Muscle layer of duodenum (tissue), 2 donors: ENCODE measurements around the gene COBL.

Experiments
- H3K27ac ChIP-seq: one replicate; pipeline ENCODE4 v1.7.0; 2013; ENCODE audit warnings: mild to moderate bottlenecking, low read length
- H3K27me3 ChIP-seq: one replicate; pipeline ENCODE4 v1.7.0; 2013; ENCODE audit warnings: low read depth, mild to moderate bottlenecking, control low read depth, low read length
- H3K36me3 ChIP-seq, 2 donors: one replicate each; pipeline ENCODE4 v1.7.0; 2013; ENCODE audit warnings: low read length in 2 of 2, control low read depth in 1 of 2, mild to moderate bottlenecking in 1 of 2; ENCODE audit not compliant: insufficient read depth in 2 of 2, control insufficient read depth in 1 of 2
- H3K4me1 ChIP-seq, 2 donors: one replicate each; pipeline ENCODE4 v1.7.0; 2013; ENCODE audit warnings: low read length in 2 of 2, mild to moderate bottlenecking in 2 of 2, control low read depth in 1 of 2, moderate library complexity in 1 of 2; ENCODE audit not compliant: insufficient read depth in 2 of 2, control insufficient read depth in 1 of 2
- H3K4me3 ChIP-seq, 2 donors: one replicate each; pipeline ENCODE4 v1.7.0; 2013; ENCODE audit warnings: low read length in 2 of 2, low read depth in 1 of 2, mild to moderate bottlenecking in 1 of 2
- H3K9me3 ChIP-seq, 2 donors: one replicate each; pipeline ENCODE4 v1.7.0; 2013; ENCODE audit warnings: low read length in 2 of 2, control low read depth in 1 of 2, mild to moderate bottlenecking in 1 of 2; ENCODE audit not compliant: control insufficient read depth in 1 of 2
- donor health status: healthy.

The COBL gene

DNA sequence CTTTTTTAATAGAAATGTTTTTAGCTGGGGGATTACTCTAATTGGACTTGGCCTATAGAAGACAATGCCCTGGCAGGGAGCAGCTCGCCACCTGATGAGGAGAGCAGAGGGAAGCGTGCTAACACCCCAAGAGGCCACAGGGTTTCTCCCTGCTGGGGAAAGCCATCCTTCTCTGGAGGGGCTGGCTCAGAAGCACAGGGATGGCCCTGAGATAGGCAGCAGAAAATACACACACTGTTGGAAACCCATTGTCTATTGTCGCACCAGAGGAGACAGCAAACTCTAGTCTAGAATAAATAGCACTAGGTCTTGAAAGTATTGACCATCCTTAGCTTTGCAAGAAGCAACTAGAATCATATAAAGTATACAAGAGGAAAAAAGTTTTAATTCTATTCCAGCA, 5.4 kb downstream of the COBL start:
- Histone ChIP-seq H3K4me3 (no peak overlapping the region), H3K27me3 (no peaks in the 10 kb centered on the region), H3K27ac (no peak overlapping the region), H3K9me3 (no peaks in the 10 kb centered on the region), H3K4me1 (peaks cover 4 to 26% of the 10 kb centered on the region in 2 donors), H3K36me3 (no peaks in the 10 kb centered on the region)

DNA sequence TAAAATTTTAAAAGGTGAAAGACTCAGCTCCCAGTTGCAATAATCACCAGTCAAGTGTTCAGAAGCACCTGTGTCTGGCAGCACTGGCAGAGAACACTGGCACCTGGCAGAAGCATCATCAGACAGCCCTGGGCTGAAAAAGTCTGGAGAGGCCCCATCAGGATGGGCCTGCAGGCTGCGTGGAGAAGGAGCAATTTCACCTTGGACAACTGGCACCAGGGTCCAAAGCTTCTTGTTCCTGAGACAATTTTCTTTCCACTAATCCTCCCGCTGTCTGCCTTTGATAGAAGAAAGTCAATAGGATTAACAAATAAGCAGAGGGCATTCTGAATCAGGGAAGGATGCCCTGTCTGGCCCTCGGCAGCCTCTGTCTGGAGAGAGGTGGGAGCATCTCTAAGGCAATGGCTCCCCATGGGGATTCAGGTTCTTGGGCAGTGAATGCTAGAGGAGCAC, 6.5 kb downstream of the COBL start:
- H3K4me3 ChIP-seq: no peak overlapping the region
- H3K27ac ChIP-seq: no peak overlapping the region
- H3K27me3 ChIP-seq: no peaks in the 10 kb centered on the region
- H3K9me3 ChIP-seq: no peaks in the 10 kb centered on the region
- no peaks in the 10 kb centered on the region for H3K36me3 ChIP-seq
- peaks cover 4 to 23% of the 10 kb centered on the region in 2 donors for H3K4me1 ChIP-seq

DNA sequence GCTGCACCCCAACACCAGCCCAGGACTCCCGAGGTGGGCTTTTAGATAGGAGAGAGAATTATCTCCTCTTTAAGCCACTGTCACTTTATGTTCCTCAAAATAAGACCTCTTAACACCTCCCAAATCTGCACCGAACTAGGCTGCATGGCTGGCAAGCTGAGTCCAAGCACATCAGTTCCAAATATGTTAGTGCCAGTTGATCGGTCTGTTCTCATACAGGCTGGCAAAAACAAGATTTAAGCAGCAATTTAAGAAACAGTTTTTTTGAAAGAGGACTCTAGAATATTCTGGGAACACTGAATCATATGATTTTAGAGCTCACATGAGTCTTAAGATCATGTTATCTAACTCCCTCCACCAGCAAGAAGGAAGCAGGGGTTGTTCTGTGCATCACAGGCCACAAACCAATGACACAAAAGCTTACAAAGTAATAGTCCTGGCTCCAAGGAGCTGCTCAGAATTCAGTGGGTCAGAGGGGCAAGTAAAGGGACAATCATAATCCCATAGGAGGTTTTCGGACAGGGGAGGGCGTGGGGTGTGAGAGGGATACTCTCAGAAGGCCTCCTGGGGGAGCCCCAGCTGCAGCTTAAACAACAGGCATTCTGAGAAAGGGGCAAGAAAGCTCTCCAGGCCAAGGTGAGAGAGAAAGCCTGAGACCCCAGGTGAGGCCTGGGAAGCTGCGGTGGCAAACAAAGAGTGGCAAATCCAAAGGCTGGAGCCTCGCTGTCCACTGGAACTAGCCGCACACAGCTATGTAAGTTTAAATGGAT, 7.1 kb downstream of the COBL start:
- Histone ChIP-seq H3K27ac (no peak overlapping the region), H3K36me3 (no peaks in the 10 kb centered on the region), H3K27me3 (no peaks in the 10 kb centered on the region), H3K4me3 (no peak overlapping the region), H3K4me1 (peaks cover 4 to 18% of the 10 kb centered on the region in 2 donors), H3K9me3 (no peaks in the 10 kb centered on the region)

DNA sequence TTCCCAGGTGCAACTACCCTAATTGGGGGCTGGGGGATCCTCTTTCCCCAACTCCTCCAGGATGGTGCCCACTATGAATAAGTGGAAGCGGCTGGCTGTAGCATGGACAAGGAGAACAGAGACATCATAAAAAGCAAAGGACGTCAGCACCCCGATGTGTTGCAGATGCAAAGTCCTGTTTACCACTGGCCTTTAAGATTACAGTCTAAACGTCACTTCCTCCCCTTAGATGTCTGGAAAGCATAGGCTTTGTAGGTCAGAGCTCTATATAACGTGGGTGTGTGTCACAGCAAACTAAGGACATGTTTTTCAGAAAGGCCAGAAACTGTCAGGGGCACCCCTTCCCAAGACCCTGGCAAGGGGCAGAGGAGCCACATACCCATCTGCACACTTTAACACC, 7.9 kb downstream of the COBL start:
- no peaks in the 10 kb centered on the region for H3K36me3 ChIP-seq
- H3K27me3 ChIP-seq: no peaks in the 10 kb centered on the region
- no peak overlapping the region for H3K4me3 ChIP-seq
- peaks cover 4 to 18% of the 10 kb centered on the region in 2 donors for H3K4me1 ChIP-seq
- no peaks in the 10 kb centered on the region for H3K9me3 ChIP-seq
- H3K27ac ChIP-seq: no peak overlapping the region

DNA sequence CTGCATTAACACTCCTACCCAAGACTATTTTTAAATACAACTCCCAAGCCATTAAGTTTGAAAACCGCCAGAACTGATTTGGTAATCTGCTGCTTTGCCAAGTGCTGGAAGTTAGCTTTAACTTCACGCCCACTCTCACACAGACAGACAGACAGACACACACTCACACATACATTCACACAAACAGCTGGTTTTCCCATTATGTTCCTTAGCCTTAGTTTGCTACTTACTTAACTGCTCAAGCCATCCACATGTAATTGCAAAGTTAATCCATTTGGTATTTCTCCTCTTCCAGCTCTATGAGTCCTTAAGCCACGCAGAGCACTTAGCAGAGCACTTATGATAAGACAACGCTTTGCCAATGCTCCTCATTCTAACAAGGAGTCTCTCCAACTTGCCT, 8.3 kb downstream of the COBL start:
- Histone ChIP-seq H3K9me3 (no peaks in the 10 kb centered on the region), H3K36me3 (no peaks in the 10 kb centered on the region), H3K4me3 (no peak overlapping the region), H3K27ac (no peak overlapping the region), H3K4me1 (peaks cover 2 to 17% of the 10 kb centered on the region in 2 donors), H3K27me3 (no peaks in the 10 kb centered on the region)

DNA sequence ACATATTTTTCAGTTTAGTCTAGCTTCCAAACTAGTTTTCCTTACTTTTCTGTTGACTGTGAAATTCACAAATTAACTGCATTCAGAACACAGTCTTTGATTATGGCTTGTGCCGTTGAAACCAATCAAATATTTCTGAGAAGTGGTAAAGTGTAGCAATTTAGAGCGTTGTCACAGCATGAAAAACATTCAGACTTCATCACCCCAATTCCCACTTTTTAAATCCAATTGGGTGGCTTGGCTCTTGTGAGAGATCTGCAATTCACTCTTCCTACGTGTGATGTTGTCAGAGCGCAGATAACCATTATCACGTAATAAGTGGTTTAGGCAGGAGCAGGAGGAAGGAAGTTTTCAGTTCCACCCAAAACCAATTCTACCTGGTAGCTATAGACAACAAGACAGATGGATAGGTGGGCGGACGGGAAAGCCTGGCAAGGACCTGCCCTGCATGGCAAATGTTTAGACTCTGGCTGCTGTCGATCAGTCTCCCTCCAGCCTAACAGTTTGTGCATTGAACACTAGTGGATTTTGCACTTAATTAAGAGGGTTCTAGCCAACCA, 8.9 kb downstream of the COBL start:
- Histone ChIP-seq H3K27ac (no peak overlapping the region), H3K9me3 (no peaks in the 10 kb centered on the region), H3K27me3 (no peaks in the 10 kb centered on the region), H3K36me3 (no peaks in the 10 kb centered on the region), H3K4me3 (no peak overlapping the region), H3K4me1 (peaks cover 7 to 20% of the 10 kb centered on the region in 2 donors)

DNA sequence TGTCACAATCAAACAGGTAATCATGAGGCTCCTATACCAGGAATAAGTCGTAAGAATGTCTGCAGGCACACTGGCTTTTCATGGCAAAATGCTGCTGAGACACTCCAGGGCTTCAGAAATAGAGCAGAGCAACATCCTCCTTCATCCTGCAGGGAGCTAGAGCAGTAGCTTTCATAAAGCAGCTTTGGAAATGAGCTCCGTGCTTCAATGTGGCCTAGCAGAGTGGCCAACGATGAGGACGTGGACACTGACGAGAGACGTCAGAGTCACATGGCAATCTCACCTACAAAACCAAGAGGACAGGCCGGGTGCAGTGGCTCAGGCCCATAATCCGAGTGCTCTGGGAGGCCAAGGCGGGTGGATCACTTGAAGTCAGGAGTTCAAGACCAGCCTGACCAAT, 9.8 kb downstream of the COBL start:
- Histone ChIP-seq H3K27ac (no peak overlapping the region), H3K4me1 (peaks cover 7 to 22% of the 10 kb centered on the region in 2 donors), H3K4me3 (no peak overlapping the region), H3K27me3 (no peaks in the 10 kb centered on the region), H3K9me3 (no peaks in the 10 kb centered on the region), H3K36me3 (no peaks in the 10 kb centered on the region)

DNA sequence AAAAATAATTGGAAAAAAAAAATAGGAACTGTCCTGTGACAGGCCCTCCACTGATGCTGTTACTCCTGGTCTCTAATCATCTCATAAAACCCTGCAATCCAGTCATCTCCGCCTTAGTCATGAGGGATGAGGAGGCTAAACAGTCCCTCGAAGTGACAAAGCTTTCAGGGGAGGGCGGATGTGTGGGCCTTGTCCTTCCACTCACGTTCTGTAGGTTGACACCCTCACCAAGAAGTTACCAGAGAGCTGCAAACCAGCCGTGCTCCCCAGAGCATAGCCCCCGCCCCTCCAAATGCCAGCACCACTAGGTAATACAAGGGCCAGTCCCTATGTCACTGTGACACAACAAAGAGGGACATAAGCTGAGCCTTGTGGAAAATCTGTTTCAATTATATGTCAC, 11.9 kb downstream of the COBL start:
- Histone ChIP-seq H3K4me1 (peaks cover 7 to 22% of the 10 kb centered on the region in 2 donors), H3K4me3 (no peak overlapping the region), H3K27ac (no peak overlapping the region), H3K36me3 (no peaks in the 10 kb centered on the region), H3K27me3 (no peaks in the 10 kb centered on the region), H3K9me3 (no peaks in the 10 kb centered on the region)

DNA sequence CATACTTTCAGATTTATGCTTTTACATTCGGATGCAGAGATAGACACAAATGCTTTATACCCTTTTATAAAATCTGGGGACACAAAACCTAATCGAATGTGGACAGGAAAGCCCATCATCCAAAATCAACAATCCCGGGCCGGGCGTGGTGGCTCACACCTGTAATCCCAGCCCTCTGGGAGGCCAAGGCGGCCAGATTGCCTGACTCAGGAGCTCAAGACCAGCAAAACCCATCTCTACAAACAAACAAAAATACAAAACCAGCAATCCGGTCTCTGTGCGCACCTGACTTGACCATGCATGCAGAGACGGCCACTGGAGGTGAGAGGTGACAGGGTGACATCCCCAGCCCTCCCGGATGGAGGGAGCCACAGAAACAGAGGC, 13.5 kb downstream of the COBL start:
- H3K4me3 ChIP-seq: no peak overlapping the region

DNA sequence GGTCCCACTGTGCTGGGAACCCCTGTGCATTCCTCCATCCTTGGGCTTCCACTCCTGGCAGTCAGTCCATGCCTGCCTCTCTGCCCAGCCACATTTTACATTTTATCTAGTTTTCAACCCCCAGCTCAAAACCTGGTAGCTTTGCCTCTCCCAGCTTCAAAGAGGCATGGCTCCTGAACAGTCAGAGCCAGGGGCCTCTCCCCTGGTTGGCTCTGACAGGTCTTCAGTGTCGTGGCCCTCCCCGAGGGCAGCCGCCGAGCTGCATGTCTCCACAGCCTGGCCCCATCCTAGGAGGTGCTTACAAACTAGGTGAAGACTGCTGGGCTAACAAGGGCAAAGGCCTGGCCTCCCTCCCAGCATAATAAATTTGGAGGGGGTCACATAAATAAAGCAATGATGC, 14.8 kb downstream of the COBL start:
- Histone ChIP-seq H3K9me3 (no peaks in the 10 kb centered on the region), H3K4me3 (no peak overlapping the region), H3K36me3 (no peaks in the 10 kb centered on the region), H3K27me3 (no peaks in the 10 kb centered on the region), H3K4me1 (peaks cover 7 to 17% of the 10 kb centered on the region in 2 donors), H3K27ac (no peak overlapping the region)

More for the DNA sequence above, 13.5 kb downstream of the COBL start:
- Histone ChIP-seq H3K9me3 (no peaks in the 10 kb centered on the region), H3K27me3 (no peaks in the 10 kb centered on the region), H3K4me1 (peaks cover 7 to 22% of the 10 kb centered on the region in 2 donors), H3K27ac (no peak overlapping the region), H3K36me3 (no peaks in the 10 kb centered on the region)

DNA sequence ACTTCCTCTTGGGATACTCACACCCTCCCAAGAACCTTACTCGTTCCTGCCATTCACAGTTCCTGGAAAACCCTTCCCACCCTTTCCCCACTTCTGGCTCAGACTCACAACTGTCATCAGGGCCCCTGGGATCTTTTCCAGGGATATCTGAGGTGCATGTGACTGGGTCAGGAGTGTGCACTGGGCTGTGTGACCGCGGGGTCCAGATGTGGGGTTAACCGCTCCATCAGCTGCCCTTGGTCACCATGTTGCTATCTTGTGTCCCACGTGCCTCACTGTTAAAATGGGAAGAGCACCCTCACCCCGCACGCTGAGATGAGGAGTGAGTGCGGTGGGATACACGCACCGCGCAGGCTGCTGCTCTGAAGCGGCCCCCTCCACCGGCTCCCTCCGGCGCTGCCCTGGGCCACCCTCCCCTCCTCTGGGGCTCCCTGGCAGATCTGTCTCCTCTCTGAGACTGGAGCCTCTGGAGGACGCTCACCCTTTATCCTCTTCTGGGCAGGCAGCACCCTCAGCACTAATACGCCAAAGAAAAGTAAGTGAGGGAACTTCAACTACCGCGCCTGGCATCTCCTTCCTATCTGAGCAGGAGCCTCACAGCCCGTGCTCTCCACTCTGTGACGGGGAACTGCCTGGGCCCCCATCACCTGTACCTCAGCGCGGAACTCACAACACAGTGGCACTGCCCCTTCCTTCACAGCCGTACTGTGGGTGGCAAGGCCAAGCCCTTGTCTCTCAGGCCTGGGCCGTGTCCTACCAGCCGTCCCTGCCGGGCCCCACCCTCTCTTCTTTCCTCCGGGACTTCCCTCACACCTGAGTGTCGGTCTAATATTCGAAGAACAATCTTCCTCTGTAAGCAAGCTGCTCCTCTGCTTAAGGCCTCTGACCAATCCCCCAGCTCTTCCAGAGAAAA, 15.6 kb downstream of the COBL start:
- Histone ChIP-seq H3K9me3 (no peaks in the 10 kb centered on the region), H3K36me3 (no peaks in the 10 kb centered on the region), H3K4me3 (no peak overlapping the region), H3K27ac (no peak overlapping the region), H3K27me3 (no peaks in the 10 kb centered on the region), H3K4me1 (peaks cover 7 to 15% of the 10 kb centered on the region in 2 donors)
